Parathyroid adenoma (tissue), 2 donors: ENCODE measurements around the gene SNX14.

ENCODE experiments used
- H2AFZ ChIP-seq: fragments of 300-600 bp; sonication (generic); one replicate; pipeline ENCODE4 v1.7.0; 2017; ENCODE audit warnings: antibody characterized with exemption, mild to moderate bottlenecking
- H3K27ac ChIP-seq: fragments of 300-600 bp; sonication (generic); one replicate; pipeline ENCODE4 v1.7.0; 2017
- H3K27me3 ChIP-seq: fragments of 300-600 bp; sonication (generic); one replicate; pipeline ENCODE4 v1.7.0; 2017; ENCODE audit warnings: low read length; ENCODE audit not compliant: control insufficient read depth, insufficient read depth
- H3K36me3 ChIP-seq: fragments of 300-600 bp; sonication (generic); one replicate; pipeline ENCODE4 v1.7.0; 2017; ENCODE audit warnings: low read length; ENCODE audit not compliant: control insufficient read depth, insufficient read depth
- H3K4me1 ChIP-seq: fragments of 300-600 bp; sonication (generic); one replicate; pipeline ENCODE4 v1.7.0; 2017; ENCODE audit warnings: control low read depth
- H3K4me2 ChIP-seq: fragments of 300-600 bp; sonication (generic); one replicate; pipeline ENCODE4 v1.7.0; 2017; ENCODE audit warnings: low read length
- H3K4me3 ChIP-seq: fragments of 300-600 bp; sonication (generic); one replicate; pipeline ENCODE4 v1.7.0; 2017; ENCODE audit warnings: low read depth, low read length
- H3K79me2 ChIP-seq: fragments of 300-600 bp; sonication (generic); one replicate; pipeline ENCODE4 v1.7.0; 2017; ENCODE audit warnings: control low read depth
- H3K9ac ChIP-seq: fragments of 300-600 bp; sonication (generic); one replicate; pipeline ENCODE4 v1.7.0; 2017; ENCODE audit warnings: mild to moderate bottlenecking
- H3K9me3 ChIP-seq: fragments of 300-600 bp; sonication (generic); one replicate; pipeline ENCODE4 v1.7.0; 2017; ENCODE audit warnings: low read length; ENCODE audit not compliant: control insufficient read depth
- TF ChIP-seq, protein P1 (sequence below): fragments of 300-600 bp; sonication (generic); IDR thresholded peaks from one replicate; pipeline ENCODE4 v1.7.0; 2017; ENCODE audit warnings: antibody characterized with exemption, mild to moderate bottlenecking
- donor health status: primary hyperparathyroidism.

The SNX14 gene

DNA sequence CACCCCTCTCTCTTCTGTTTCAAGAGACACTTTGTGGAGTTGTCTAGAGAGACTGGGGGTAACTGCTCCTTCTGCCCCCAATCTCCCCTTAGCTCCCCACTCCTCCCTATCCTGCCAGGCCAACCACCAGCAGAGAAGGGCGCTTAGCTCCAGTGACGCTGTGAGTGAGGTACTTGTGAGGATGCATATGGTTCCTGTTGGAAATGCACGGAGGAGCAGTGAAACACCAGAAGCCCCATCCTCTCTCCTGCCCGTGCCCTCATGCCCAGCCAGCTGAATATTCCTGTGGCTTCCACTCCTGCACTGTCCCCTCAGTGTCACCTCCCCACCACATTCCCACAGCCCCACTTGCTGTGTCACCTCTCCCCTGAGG is 131.9 kb downstream of the SNX14 start:
- H3K4me3 ChIP-seq = no peak overlapping the region
- H3K4me2 ChIP-seq = no peak overlapping the region
- TF ChIP-seq, protein P1, sequence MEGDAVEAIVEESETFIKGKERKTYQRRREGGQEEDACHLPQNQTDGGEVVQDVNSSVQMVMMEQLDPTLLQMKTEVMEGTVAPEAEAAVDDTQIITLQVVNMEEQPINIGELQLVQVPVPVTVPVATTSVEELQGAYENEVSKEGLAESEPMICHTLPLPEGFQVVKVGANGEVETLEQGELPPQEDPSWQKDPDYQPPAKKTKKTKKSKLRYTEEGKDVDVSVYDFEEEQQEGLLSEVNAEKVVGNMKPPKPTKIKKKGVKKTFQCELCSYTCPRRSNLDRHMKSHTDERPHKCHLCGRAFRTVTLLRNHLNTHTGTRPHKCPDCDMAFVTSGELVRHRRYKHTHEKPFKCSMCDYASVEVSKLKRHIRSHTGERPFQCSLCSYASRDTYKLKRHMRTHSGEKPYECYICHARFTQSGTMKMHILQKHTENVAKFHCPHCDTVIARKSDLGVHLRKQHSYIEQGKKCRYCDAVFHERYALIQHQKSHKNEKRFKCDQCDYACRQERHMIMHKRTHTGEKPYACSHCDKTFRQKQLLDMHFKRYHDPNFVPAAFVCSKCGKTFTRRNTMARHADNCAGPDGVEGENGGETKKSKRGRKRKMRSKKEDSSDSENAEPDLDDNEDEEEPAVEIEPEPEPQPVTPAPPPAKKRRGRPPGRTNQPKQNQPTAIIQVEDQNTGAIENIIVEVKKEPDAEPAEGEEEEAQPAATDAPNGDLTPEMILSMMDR = no peak

GRCh38 chr6:85460921-85461797 is 132.5 kb downstream of the SNX14 start:
- H3K4me2 ChIP-seq = no peak overlapping the region
- no peaks in the 10 kb centered on the region for H3K9me3 ChIP-seq
- peak overlapping the region; percentile 11 for H3K27ac ChIP-seq
- H2AFZ ChIP-seq = no peak overlapping the region
- no peaks in the 10 kb centered on the region for H3K27me3 ChIP-seq
- H3K79me2 ChIP-seq = no peaks in the 10 kb centered on the region
- no peaks in the 10 kb centered on the region for H3K36me3 ChIP-seq
- no peak overlapping the region for H3K9ac ChIP-seq
- no peak overlapping the region for H3K4me3 ChIP-seq
- H3K4me1 ChIP-seq = no peaks in the 10 kb centered on the region
- TF ChIP-seq, protein P1 = no peak

More for the DNA sequence above, 131.9 kb downstream of the SNX14 start:
- no peaks in the 10 kb centered on the region for H3K4me1 ChIP-seq
- H3K79me2 ChIP-seq = no peaks in the 10 kb centered on the region
- no peaks in the 10 kb centered on the region for H3K9me3 ChIP-seq
- H3K27ac ChIP-seq = peak overlapping the region; percentile 11
- no peaks in the 10 kb centered on the region for H3K27me3 ChIP-seq
- H3K36me3 ChIP-seq = no peaks in the 10 kb centered on the region
- no peak overlapping the region for H2AFZ ChIP-seq
- H3K9ac ChIP-seq = no peak overlapping the region

DNA sequence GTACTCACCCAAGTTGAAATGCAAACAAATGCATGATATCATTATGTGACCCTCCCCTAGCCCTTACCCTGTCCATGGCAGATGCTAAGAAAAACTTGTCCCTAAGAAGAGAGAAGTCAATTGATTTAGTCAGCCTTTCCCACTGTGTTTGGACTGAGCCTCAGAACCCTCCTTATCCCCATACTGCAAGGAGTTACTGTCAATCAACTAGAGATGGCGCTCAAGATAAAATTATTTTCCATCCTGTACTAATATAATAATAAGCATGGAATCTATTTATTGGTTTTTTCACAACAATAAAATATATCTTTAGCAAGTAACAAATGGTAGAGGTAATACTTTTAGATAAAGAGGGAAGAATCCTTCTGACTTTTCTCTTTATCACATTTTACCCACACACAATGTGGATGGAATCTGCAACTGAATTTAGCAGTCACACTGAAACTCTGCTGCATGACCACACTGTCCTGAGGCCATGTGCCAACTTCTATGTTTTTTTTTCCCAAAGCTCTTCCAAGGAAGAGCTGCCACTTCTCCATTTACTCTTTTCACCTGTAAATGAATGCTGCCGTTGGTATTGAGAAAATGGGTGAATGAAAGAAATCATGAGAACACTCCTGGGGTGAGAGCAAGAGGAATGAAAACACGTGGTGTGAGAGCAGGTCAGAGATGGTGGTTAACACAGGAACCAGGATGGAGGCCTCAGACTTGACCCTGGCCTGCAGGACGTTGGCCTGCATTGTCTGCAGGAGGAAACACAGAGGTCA is 133.3 kb downstream of the SNX14 start:
- no peak overlapping the region for H3K27ac ChIP-seq

DNA sequence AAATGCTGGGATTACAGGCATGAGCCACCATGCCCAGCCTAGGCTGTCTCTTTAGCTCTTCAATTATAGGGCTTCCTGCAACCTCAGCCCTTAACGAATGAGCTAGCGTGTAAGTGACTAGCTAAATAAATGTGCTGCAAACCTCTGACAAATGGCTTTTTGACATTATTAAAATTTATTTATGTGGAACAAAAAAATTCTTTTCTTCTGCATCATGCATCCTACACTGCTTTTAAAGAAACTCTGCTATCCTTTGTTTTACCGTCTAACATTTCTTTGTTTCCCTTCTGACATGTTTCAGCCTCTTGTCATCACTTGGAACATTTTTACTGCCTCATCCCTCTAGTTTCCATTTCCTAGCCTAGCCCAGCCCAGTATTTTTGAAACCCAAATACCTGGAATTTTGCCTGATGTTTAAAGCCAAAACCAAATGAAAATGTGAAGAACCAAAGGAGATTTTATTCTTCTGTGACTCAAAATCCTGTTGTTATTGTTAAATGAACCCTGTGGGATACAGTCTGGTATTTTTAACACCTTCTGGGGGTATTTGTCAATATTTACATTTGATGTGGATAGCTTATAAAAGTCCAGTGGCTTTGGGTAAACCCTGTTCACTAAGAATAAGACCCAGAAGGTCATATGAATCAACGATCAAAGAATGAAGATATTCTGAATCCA is 134.3 kb downstream of the SNX14 start:
- H3K4me1 ChIP-seq = no peaks in the 10 kb centered on the region
- TF ChIP-seq, protein P1 = no peak
- H2AFZ ChIP-seq = no peak overlapping the region
- no peaks in the 10 kb centered on the region for H3K79me2 ChIP-seq
- no peak overlapping the region for H3K4me2 ChIP-seq
- H3K27me3 ChIP-seq = no peaks in the 10 kb centered on the region
- H3K9ac ChIP-seq = no peak overlapping the region
- no peaks in the 10 kb centered on the region for H3K9me3 ChIP-seq
- no peak overlapping the region for H3K4me3 ChIP-seq
- no peak overlapping the region for H3K27ac ChIP-seq
- no peaks in the 10 kb centered on the region for H3K36me3 ChIP-seq

More for the DNA sequence above, 133.3 kb downstream of the SNX14 start:
- Histone ChIP-seq H3K4me3 (no peak overlapping the region), H3K9me3 (no peaks in the 10 kb centered on the region), H3K79me2 (no peaks in the 10 kb centered on the region), H3K9ac (no peak overlapping the region), H3K36me3 (no peaks in the 10 kb centered on the region), H3K4me1 (no peaks in the 10 kb centered on the region), H3K4me2 (no peak overlapping the region), H3K27me3 (no peaks in the 10 kb centered on the region), H2AFZ (no peak overlapping the region)
- TF ChIP-seq, protein P1 = no peak
